OCI-LY1 (cell line): ENCODE measurements around the gene RIGI.

Experiments used
- CTCF ChIP-seq: fragments of 200-600 bp; sonication (generic), shearing (Covaris generic); IDR thresholded peaks from 2 replicates; pipeline ENCODE4 v1.5.1; 2017; ENCODE audit warnings: mild to moderate bottlenecking, antibody characterized with exemption, low read length, moderate library complexity, mixed read lengths
- EZH2 ChIP-seq: fragments of 200-600 bp; sonication (generic), shearing (Covaris generic); IDR thresholded peaks from 2 replicates; pipeline ENCODE4 v1.8.0; 2017; ENCODE audit warnings: borderline replicate concordance, mixed run types, mild to moderate bottlenecking, antibody characterized with exemption, low read length, moderate library complexity, mixed read lengths

GRCh38 chr9:32490601-32491000 lies 35.4 kb downstream of the RIGI start:
- TF ChIP-seq EZH2 (no peak), CTCF (no peak)
